ENCODE data around the gene HOXB1.

DNA sequence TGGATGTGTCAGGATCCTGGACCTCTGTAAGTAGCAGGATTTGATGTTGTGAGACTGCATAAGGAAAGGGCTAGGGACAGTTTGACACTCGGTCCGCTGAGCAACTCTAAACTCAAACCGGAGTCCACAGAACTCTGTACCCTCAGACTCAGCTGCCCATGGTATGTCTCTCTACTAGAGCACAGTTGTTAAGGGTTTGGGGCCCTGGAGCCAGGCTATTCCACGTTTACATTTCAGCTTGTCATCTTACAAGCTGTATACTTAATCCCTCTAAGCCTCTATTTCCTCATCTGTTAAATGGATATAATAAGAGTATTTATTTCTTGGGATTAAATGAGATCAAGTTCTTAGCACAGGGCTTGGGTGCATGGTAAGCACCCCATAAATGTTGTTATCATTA, 27.9 kb downstream of the HOXB1 start:
- TF ChIP-seq, protein P1, sequence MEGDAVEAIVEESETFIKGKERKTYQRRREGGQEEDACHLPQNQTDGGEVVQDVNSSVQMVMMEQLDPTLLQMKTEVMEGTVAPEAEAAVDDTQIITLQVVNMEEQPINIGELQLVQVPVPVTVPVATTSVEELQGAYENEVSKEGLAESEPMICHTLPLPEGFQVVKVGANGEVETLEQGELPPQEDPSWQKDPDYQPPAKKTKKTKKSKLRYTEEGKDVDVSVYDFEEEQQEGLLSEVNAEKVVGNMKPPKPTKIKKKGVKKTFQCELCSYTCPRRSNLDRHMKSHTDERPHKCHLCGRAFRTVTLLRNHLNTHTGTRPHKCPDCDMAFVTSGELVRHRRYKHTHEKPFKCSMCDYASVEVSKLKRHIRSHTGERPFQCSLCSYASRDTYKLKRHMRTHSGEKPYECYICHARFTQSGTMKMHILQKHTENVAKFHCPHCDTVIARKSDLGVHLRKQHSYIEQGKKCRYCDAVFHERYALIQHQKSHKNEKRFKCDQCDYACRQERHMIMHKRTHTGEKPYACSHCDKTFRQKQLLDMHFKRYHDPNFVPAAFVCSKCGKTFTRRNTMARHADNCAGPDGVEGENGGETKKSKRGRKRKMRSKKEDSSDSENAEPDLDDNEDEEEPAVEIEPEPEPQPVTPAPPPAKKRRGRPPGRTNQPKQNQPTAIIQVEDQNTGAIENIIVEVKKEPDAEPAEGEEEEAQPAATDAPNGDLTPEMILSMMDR (IDR thresholded peaks at IDR 0.05; ENCODE audit: low read depth, low read length, missing input control) = no peak
- TF ChIP-seq, protein P2, sequence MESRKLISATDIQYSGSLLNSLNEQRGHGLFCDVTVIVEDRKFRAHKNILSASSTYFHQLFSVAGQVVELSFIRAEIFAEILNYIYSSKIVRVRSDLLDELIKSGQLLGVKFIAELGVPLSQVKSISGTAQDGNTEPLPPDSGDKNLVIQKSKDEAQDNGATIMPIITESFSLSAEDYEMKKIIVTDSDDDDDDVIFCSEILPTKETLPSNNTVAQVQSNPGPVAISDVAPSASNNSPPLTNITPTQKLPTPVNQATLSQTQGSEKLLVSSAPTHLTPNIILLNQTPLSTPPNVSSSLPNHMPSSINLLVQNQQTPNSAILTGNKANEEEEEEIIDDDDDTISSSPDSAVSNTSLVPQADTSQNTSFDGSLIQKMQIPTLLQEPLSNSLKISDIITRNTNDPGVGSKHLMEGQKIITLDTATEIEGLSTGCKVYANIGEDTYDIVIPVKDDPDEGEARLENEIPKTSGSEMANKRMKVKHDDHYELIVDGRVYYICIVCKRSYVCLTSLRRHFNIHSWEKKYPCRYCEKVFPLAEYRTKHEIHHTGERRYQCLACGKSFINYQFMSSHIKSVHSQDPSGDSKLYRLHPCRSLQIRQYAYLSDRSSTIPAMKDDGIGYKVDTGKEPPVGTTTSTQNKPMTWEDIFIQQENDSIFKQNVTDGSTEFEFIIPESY (IDR thresholded peaks at IDR 0.05) = no peak
- no peak for TF ChIP-seq EGR1 (IDR thresholded peaks at IDR 0.05; ENCODE audit: low read depth in 2 of 2)
- TF ChIP-seq RXRA (IDR thresholded peaks at IDR 0.05) = no peak
- TF ChIP-seq, protein P3, sequence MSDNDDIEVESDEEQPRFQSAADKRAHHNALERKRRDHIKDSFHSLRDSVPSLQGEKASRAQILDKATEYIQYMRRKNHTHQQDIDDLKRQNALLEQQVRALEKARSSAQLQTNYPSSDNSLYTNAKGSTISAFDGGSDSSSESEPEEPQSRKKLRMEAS (IDR thresholded peaks at IDR 0.05) = no peak
- TF ChIP-seq, protein P4, sequence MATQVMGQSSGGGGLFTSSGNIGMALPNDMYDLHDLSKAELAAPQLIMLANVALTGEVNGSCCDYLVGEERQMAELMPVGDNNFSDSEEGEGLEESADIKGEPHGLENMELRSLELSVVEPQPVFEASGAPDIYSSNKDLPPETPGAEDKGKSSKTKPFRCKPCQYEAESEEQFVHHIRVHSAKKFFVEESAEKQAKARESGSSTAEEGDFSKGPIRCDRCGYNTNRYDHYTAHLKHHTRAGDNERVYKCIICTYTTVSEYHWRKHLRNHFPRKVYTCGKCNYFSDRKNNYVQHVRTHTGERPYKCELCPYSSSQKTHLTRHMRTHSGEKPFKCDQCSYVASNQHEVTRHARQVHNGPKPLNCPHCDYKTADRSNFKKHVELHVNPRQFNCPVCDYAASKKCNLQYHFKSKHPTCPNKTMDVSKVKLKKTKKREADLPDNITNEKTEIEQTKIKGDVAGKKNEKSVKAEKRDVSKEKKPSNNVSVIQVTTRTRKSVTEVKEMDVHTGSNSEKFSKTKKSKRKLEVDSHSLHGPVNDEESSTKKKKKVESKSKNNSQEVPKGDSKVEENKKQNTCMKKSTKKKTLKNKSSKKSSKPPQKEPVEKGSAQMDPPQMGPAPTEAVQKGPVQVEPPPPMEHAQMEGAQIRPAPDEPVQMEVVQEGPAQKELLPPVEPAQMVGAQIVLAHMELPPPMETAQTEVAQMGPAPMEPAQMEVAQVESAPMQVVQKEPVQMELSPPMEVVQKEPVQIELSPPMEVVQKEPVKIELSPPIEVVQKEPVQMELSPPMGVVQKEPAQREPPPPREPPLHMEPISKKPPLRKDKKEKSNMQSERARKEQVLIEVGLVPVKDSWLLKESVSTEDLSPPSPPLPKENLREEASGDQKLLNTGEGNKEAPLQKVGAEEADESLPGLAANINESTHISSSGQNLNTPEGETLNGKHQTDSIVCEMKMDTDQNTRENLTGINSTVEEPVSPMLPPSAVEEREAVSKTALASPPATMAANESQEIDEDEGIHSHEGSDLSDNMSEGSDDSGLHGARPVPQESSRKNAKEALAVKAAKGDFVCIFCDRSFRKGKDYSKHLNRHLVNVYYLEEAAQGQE (IDR thresholded peaks at IDR 0.05) = no peak
